ENCODE results near the gene MIB2. TPM values are rescaled to one million over a fixed set of nuclear protein-coding genes. Genes with fewer than 3 reads are reported as not detected.

The MIB2 gene
- total and polyA plus RNA-seq, 2 of the 4 experiments (the other 2 are of a cell fraction), result 17.2 to 47.8 TPM

DNA sequence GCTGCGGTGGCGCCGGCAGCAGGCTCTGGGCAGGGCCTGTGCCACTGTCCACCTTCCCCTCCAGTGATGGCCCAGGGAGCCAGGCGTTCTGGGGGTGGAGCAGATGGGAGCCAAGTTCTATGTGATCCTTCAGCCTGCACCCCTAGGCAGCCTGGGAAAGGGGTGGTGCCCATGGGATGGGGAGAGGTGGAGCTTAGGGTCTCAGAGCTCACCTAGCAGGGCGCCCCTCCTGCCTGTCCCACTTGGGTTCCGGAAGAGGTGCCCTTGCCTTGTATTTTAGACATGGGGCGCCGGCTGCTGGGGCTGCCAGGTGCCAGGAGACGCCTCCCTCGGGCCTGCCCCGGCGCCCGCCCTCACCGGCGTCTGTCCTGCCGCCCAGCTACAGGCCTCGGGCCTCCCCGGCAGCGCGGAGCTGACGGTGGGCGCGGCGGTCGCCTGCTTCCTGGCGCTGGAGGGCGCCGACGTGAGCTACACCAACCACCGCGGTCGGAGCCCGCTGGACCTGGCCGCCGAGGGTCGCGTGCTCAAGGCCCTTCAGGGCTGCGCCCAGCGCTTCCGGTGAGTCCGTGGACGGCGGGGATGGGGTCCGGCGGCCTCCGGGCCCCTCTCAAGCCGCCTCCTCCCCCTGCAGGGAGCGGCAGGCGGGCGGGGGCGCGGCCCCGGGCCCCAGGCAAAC, 13.6 kb downstream of the MIB2 start:
- no peaks in the 10 kb centered on the region for H3K9me1 ChIP-seq (ENCODE audit: insufficient read depth, low read length)
- H3K36me3 ChIP-seq (ENCODE audit: control insufficient read depth, insufficient read depth, low read length), result peaks cover 29% of the 10 kb centered on the region
- 73% methylated on average over 39 of the region's 53 CpGs; no CpG with 5 or more reads in 1 of the 2 experiments for WGBS, 2 experiments (ENCODE audit: extremely low coverage in 2 of 2, insufficient read length in 1 of 2)
- ATAC-seq (ENCODE audit: low read depth) (no peak), DNase-seq (no peak)
- no peak overlapping the region for H3K4me2 ChIP-seq (ENCODE audit: low read depth, low read length)
- H3K4me3 ChIP-seq (ENCODE audit: insufficient read depth, low read depth, low read length), result no peak overlapping the region
- dilution Hi-C loops (cut with HindIII; ENCODE audit: low sequenced_read_pairs, unreplicated experiment), result no loop called here
- ChIA-PET POLR2A (ENCODE audit: unreplicated experiment) (no interaction called here), CTCF (no interaction called here)
- peaks cover 8% of the 10 kb centered on the region for H4K20me1 ChIP-seq (ENCODE audit: insufficient read depth, low read length)
- no TSS peak for BruUV-seq (replicated peaks)
- no peaks in the 10 kb centered on the region for H3K27me3 ChIP-seq (ENCODE audit: control insufficient read depth, insufficient read depth, low read length)
- H3K56ac ChIP-seq (ENCODE audit: extremely low read depth, insufficient read depth, low read length), result no peak overlapping the region
- H3K18ac ChIP-seq (ENCODE audit: low read depth, low read length), result no peak overlapping the region
- no peak overlapping the region for H3K4ac ChIP-seq (ENCODE audit: low read depth, low read length)
- H3K27ac ChIP-seq (ENCODE audit: insufficient read depth, low read length), result no peak overlapping the region
- H2AK9ac ChIP-seq (replicated peaks; ENCODE audit: low read depth, low read length, poor library complexity), result no peak overlapping the region
- H3K14ac ChIP-seq (replicated peaks; ENCODE audit: low read depth, low read length), result no peak overlapping the region
- no peak overlapping the region for H2BK20ac ChIP-seq (ENCODE audit: low read depth, low read length)
- TF ChIP-seq FOS (IDR thresholded peaks at IDR 0.05; ENCODE audit: low read depth, low read length) (no peak), MAFK (IDR thresholded peaks at IDR 0.05; ENCODE audit: low read depth, low read length) (no peak), NFE2L2 (IDR thresholded peaks at IDR 0.05; ENCODE audit: low read depth, low read length) (no peak), USF2 (IDR thresholded peaks at IDR 0.05; ENCODE audit: low read depth, low read length) (no peak), RCOR1 (IDR thresholded peaks at IDR 0.05; ENCODE audit: insufficient replicate concordance, low read length) (no peak), RFX5 (IDR thresholded peaks at IDR 0.05; ENCODE audit: low read depth, low read length) (no peak), MAZ (IDR thresholded peaks at IDR 0.05; ENCODE audit: borderline replicate concordance, low read depth, low read length) (no peak), CEBPB (IDR thresholded peaks at IDR 0.05; ENCODE audit: low read depth, low read length) (no peak), POLR2A (IDR thresholded peaks at IDR 0.05; ENCODE audit: low read depth, low read length) (no peak), MXI1 (IDR thresholded peaks at IDR 0.05; ENCODE audit: borderline replicate concordance, low read depth, low read length) (no peak), CHD1 (IDR thresholded peaks at IDR 0.05; ENCODE audit: low read depth, low read length) (no peak), BHLHE40 (IDR thresholded peaks at IDR 0.05; ENCODE audit: low read depth, low read length) (no peak)
- in situ Hi-C loops (cut with MboI; ENCODE audit: low sequenced_read_pairs), result no loop called here
- no peaks in the 10 kb centered on the region for H3K9me3 ChIP-seq (ENCODE audit: control insufficient read depth, insufficient read depth, low read length)
- no peak overlapping the region for H4K91ac ChIP-seq (ENCODE audit: insufficient read depth, low read depth, low read length)
- no peaks in the 10 kb centered on the region; the same call in 1 of the 2 replicates for H3K4me1 ChIP-seq (ENCODE audit: control insufficient read depth, insufficient read depth, low read length)
- intact Hi-C loops (cut with micrococcal nuclease), result no loop called here
- H4K5ac ChIP-seq (ENCODE audit: low read depth, low read length), result no peak overlapping the region
- no peak overlapping the region for H3K9ac ChIP-seq (ENCODE audit: low read depth, low read length)
- H2BK5ac ChIP-seq (ENCODE audit: low read depth, low read length, poor library complexity, severe bottlenecking), result no peak overlapping the region
- no peak overlapping the region for H4K8ac ChIP-seq (ENCODE audit: low read depth in 2 of 2, low read length in 2 of 2)
- H2BK120ac ChIP-seq (ENCODE audit: low read depth, low read length), result no peak overlapping the region
- H3K79me1 ChIP-seq (ENCODE audit: low read depth in 1 of 2, low read length in 2 of 2), result no peaks in the 10 kb centered on the region
- no peak overlapping the region for H2AK5ac ChIP-seq (ENCODE audit: low read depth, low read length)
- no peak overlapping the region for H2BK15ac ChIP-seq (ENCODE audit: low read depth, low read length)
- H2AFZ ChIP-seq (replicated peaks; ENCODE audit: low read length, poor library complexity), result peak overlapping the region; percentile 32
- H3K23ac ChIP-seq (ENCODE audit: low read depth, low read length), result no peak overlapping the region
